ENCODE data around the gene FGFBP1. TPM values are rescaled to one million over a fixed set of nuclear protein-coding genes. Genes with fewer than 3 reads are reported as not detected.

Gene FGFBP1
- total RNA-seq, 1 experiment from 2014 or later = 0.88 TPM

GRCh38 chr4:15891312-15891711 lies 47.2 kb downstream of the FGFBP1 start:
- Mint-ChIP-seq H3K4me1 (ENCODE audit: low read depth, unreplicated experiment) (peaks cover 9% of the 10 kb centered on the region), H3K27ac (ENCODE audit: unreplicated experiment) (no peak overlapping the region), H3K36me3 (ENCODE audit: insufficient read depth, unreplicated experiment) (no peaks in the 10 kb centered on the region), H3K27me3 (ENCODE audit: insufficient read depth, unreplicated experiment) (peaks cover 3% of the 10 kb centered on the region), H3K4me3 (ENCODE audit: unreplicated experiment) (no peak overlapping the region), H3K9me3 (ENCODE audit: unreplicated experiment) (no peaks in the 10 kb centered on the region)
- Histone ChIP-seq H3K36me3 (ENCODE audit: control insufficient read depth, insufficient read depth, low read length) (no peaks in the 10 kb centered on the region), H3K9me3 (no peaks in the 10 kb centered on the region), H3K27me3 (replicated peaks; ENCODE audit: control insufficient read depth, insufficient read depth, low read length) (no peaks in the 10 kb centered on the region), H3K4me1 (peaks cover 4% of the 10 kb centered on the region; the same call in 1 of the 2 replicates), H3K4me3 (ENCODE audit: low read depth, low read length) (no peak overlapping the region)
- TF ChIP-seq CTCF (IDR thresholded peaks at IDR 0.05; ENCODE audit: insufficient read depth in 1 of 2, low read depth in 1 of 2, low read length in 1 of 2, severe bottlenecking in 1 of 2, unreplicated experiment in 1 of 2) = no peak
- BruUV-seq (replicated peaks) = no TSS peak
- ChIA-PET POLR2A (no interaction called here), CTCF (no interaction called here)
- DNase-seq = no peak
- intact Hi-C loops (cut with micrococcal nuclease; ENCODE audit: unreplicated experiment) = no loop called here

GRCh38 chr4:15890246-15890829 lies 48.2 kb downstream of the FGFBP1 start:
- TF ChIP-seq CTCF (IDR thresholded peaks at IDR 0.05; ENCODE audit: insufficient read depth in 1 of 2, low read depth in 1 of 2, low read length in 1 of 2, severe bottlenecking in 1 of 2, unreplicated experiment in 1 of 2) = no peak
- peaks cover 9% of the 10 kb centered on the region for H3K4me1 Mint-ChIP-seq (ENCODE audit: low read depth, unreplicated experiment)
- intact Hi-C loops (cut with micrococcal nuclease; ENCODE audit: unreplicated experiment) = no loop called here
- H3K27ac Mint-ChIP-seq (ENCODE audit: unreplicated experiment) = no peak overlapping the region
- ChIA-PET POLR2A (no interaction called here), CTCF (no interaction called here)
- peaks cover 4% of the 10 kb centered on the region; the same call in 1 of the 2 replicates for H3K4me1 ChIP-seq
- no peaks in the 10 kb centered on the region for H3K9me3 ChIP-seq
- DNase-seq = no peak
- H3K36me3 ChIP-seq (ENCODE audit: control insufficient read depth, insufficient read depth, low read length) = no peaks in the 10 kb centered on the region
- H3K4me3 ChIP-seq (ENCODE audit: low read depth, low read length) = no peak overlapping the region
- no peaks in the 10 kb centered on the region for H3K27me3 ChIP-seq (replicated peaks; ENCODE audit: control insufficient read depth, insufficient read depth, low read length)
- no TSS peak for BruUV-seq (replicated peaks)
- no peaks in the 10 kb centered on the region for H3K36me3 Mint-ChIP-seq (ENCODE audit: insufficient read depth, unreplicated experiment)
- H3K9me3 Mint-ChIP-seq (ENCODE audit: unreplicated experiment) = no peaks in the 10 kb centered on the region
- no peak overlapping the region for H3K4me3 Mint-ChIP-seq (ENCODE audit: unreplicated experiment)
- H3K27me3 Mint-ChIP-seq (ENCODE audit: insufficient read depth, unreplicated experiment) = no peaks in the 10 kb centered on the region

GRCh38 chr4:15888515-15888914 lies 50.0 kb downstream of the FGFBP1 start:
- Histone ChIP-seq H3K27me3 (replicated peaks; ENCODE audit: control insufficient read depth, insufficient read depth, low read length) (no peaks in the 10 kb centered on the region), H3K9me3 (no peaks in the 10 kb centered on the region), H3K4me3 (ENCODE audit: low read depth, low read length) (no peak overlapping the region), H3K36me3 (ENCODE audit: control insufficient read depth, insufficient read depth, low read length) (no peaks in the 10 kb centered on the region), H3K4me1 (0 out of 2 replicates have a peak, but pooled peaks cover under 1% of the 10 kb centered on the region)
- Mint-ChIP-seq H3K4me1 (ENCODE audit: low read depth, unreplicated experiment) (no peaks in the 10 kb centered on the region), H3K9me3 (ENCODE audit: unreplicated experiment) (no peaks in the 10 kb centered on the region), H3K36me3 (ENCODE audit: insufficient read depth, unreplicated experiment) (no peaks in the 10 kb centered on the region), H3K27me3 (ENCODE audit: insufficient read depth, unreplicated experiment) (no peaks in the 10 kb centered on the region), H3K4me3 (ENCODE audit: unreplicated experiment) (no peak overlapping the region), H3K27ac (ENCODE audit: unreplicated experiment) (no peak overlapping the region)
- CTCF ChIA-PET = no interaction called here
- no peak for TF ChIP-seq CTCF (IDR thresholded peaks at IDR 0.05; ENCODE audit: insufficient read depth in 1 of 2, low read depth in 1 of 2, low read length in 1 of 2, severe bottlenecking in 1 of 2, unreplicated experiment in 1 of 2)
- no TSS peak for BruUV-seq (replicated peaks)
- POLR2A ChIA-PET = no interaction called here
- intact Hi-C loops (cut with micrococcal nuclease; ENCODE audit: unreplicated experiment) = no loop called here
- no peak for DNase-seq

Other genes with a start within 250 kb of the FGFBP1 start
- gene BST1, start 235.7 kb downstream of the FGFBP1 start, total RNA-seq (2022) = 0.41 and 0.72 TPM in 2 replicates
- not detected in 2 replicates for gene CD38, start 160.4 kb downstream of the FGFBP1 start, total RNA-seq (2022)
- 0.25 TPM in 1 of 2 replicates, not detected in the other for gene FGFBP2, start 24.4 kb upstream of the FGFBP1 start, total RNA-seq (2022)
- 193 and 196 TPM in 2 replicates for gene PROM1, start 145.3 kb upstream of the FGFBP1 start, total RNA-seq (2022)